GM21447 (cell line): Measurements from ENCODE around the gene PCDHGB1.
"Not testable (repeated sequence)": the region's sequence is repeated elsewhere in the genome, so short reads cannot be mapped to it uniquely, and the experiment has no call there.

Experiments
- ATAC-seq: cut with Tn5 transposase; IDR thresholded peaks from one replicate; pipeline ENCODE4 v1.9.1; 2021; ENCODE audit not compliant: unreplicated experiment

PCDHGB1 gene

DNA sequence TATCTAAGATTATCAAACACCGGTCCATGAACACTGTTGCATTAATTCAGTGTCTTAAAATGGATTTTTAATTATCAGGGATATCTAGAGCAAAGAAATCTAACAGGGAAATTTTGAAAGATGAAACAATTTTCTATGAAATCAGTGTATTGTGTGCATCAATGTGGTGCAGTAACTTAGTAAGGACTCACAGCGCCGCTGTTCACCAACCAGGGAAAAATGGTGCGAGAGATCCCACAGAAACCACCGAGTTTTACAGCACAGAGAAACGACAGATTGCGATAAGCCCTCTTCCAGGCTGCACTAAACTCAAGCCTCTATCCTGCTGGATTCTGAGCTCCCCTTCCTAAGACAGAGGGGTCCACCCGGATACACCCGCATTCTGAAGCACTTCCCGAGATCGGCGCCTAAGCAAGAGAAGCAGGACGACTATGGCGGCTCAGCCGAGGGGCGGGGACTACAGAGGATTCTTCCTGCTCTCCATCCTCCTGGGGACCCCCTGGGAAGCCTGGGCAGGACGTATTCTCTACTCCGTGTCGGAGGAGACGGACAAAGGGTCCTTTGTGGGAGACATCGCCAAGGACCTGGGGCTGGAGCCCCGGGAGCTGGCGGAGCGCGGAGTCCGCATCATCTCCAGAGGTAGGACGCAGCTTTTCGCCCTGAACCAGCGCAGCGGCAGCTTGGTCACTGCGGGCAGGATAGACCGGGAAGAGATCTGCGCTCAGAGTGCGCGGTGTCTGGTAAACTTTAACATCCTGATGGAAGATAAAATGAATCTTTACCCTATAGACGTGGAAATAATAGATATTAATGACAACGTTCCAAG is 32.8 kb downstream of the PCDHGB1 start, which contains the start of gene PCDHGA7:
Gene PCDHGA7, plus strand, starts transcription at position 274 of the 826 bp plus-strand sequence. Its CDS starts 158 bp downstream, at position 432.
- ATAC-seq, result no peak

DNA sequence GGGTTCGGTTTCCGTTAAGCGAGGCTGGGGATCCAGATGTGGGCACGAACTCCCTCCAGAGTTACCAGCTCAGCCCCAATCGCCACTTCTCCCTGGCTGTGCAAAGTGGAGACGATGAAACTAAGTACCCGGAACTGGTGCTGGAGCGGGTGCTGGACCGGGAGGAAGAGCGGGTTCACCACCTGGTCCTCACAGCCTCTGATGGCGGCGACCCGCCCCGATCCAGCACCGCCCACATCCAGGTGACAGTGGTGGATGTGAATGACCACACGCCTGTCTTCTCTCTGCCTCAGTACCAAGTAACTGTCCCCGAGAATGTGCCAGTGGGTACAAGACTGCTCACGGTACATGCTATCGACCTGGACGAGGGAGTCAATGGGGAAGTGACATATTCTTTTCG is 33.4 kb downstream of the PCDHGB1 start:
- no peak for ATAC-seq

DNA sequence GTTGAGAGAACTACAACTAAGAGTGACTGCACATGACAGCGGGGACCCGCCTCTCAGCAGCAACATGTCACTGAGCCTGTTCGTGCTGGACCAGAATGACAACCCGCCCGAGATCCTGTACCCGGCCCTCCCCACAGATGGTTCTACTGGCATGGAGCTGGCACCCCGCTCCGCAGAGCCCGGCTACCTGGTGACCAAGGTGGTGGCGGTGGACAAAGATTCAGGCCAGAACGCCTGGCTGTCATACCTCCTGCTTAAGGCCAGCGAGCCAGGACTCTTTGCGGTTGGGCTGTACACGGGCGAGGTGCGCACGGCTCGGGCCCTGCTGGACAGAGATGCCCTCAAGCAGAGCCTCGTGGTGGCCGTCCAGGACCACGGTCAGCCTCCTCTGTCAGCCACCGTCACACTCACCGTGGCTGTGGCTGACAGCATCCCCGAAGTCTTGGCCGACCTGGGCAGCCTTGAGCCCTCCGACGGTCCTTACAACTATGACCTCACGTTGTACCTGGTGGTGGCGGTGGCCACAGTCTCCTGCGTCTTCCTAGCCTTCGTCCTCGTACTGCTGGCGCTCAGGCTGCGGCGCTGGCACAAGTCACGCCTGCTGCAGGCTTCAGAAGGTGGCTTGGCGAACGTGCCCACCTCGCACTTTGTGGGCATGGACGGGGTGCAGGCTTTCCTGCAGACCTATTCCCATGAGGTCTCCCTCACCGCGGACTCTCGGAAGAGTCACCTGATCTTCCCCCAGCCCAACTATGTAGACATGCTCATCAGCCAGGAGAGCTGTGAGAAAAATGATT is 34.8 kb downstream of the PCDHGB1 start:
- no peak for ATAC-seq

DNA sequence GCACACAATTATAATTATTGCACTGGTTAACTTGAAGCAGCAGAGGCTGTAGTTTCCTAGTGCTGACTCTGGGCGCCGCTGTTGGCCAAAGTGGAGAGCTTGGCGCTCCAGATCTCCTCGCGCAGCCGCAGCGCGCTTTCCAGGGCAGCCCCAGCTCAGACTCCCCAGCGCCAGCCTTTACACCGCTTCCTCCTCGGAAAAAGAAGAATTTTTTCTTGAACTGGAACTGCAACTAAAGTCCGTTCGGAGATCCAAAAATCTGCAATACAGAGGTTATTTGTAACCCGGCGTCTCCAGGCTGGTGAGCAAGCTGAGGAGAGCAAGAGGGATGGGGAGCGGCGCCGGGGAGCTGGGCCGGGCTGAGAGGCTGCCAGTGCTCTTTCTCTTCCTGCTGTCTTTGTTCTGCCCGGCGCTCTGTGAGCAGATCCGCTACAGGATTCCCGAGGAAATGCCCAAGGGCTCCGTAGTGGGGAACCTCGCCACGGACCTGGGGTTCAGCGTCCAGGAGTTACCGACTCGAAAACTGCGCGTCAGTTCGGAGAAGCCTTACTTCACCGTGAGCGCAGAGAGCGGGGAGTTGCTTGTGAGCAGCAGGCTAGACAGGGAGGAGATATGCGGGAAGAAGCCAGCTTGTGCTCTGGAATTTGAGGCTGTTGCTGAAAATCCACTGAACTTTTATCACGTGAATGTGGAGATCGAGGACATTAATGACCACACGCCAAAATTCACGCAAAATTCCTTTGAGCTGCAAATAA is 37.8 kb downstream of the PCDHGB1 start, which contains the start of gene PCDHGB4:
Gene PCDHGB4, plus strand, starts transcription at position 142 of the 755 bp plus-strand sequence. Its CDS starts 187 bp downstream, at position 329.
- ATAC-seq, result not testable (repeated sequence)

DNA sequence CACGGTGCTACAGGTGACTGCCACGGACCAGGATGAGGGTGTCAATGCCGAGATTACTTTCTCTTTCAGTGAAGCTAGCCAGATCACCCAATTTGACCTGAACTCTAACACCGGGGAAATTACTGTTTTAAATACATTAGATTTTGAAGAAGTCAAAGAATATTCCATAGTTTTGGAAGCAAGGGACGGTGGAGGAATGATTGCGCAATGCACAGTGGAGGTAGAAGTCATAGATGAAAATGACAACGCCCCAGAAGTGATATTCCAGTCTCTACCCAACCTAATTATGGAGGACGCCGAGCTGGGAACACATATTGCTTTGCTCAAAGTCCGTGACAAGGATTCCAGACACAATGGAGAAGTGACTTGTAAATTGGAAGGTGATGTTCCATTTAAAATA is 38.8 kb downstream of the PCDHGB1 start:
- no peak for ATAC-seq

DNA sequence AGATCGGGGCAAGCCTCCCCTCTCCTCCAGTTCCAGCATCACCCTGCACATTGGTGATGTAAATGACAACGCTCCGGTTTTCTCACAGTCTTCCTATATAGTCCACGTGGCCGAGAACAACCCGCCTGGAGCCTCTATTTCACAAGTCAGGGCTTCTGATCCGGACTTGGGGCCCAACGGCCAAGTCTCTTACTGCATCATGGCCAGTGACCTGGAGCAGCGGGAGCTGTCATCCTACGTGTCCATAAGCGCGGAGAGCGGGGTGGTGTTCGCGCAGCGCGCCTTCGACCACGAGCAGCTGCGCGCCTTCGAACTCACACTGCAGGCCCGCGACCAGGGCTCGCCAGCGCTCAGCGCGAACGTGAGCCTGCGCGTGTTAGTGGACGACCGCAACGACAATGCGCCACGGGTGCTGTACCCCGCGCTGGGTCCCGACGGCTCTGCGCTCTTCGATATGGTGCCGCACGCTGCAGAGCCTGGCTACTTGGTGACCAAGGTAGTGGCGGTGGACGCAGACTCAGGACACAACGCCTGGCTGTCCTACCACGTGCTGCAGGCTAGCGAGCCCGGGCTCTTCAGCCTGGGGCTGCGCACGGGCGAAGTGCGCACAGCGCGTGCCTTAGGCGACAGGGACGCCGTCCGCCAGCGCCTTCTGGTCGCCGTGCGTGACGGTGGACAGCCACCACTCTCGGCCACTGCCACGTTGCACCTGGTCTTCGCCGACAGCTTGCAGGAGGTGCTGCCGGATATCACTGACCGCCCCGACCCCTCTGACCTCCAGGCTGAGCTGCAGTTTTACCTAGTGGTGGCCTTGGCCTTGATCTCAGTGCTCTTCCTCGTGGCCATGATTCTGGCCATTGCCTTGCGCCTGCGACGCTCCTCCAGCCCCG is 39.5 kb downstream of the PCDHGB1 start:
- no peak for ATAC-seq

DNA sequence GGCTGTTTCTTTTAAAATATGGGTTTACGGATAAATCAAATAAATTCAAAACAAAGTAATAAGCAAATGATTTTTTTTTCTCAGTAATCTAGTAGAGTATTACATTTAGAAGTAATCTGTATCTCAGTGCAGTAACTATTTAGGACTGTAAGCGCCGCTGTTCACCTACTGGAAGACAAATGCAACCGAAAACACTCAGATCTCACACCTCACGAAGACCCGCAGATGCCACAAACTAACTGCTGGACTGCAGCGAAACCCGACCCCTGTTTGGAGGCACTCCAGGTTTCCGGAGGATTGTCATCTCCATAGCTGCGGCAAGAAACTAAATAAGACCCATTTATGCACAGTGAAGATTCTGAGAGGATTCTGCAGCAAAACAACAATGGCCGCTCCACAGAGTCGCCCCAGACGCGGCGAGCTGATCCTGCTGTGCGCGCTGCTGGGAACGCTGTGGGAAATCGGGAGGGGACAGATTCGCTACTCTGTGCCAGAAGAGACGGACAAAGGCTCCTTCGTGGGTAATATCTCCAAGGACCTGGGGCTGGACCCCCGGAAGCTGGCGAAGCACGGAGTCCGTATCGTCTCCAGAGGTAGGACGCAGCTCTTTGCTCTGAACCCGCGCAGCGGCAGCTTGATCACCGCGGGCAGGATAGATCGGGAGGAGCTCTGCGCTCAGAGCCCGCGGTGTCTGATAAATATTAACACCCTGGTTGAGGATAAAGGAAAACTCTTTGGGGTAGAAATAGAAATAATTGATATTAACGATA is 42.7 kb downstream of the PCDHGB1 start, which contains the start of gene PCDHGA8:
Gene PCDHGA8, plus strand, starts transcription at position 205 of the 770 bp plus-strand sequence. Its CDS starts 181 bp downstream, at position 386.
- ATAC-seq, result no peak

DNA sequence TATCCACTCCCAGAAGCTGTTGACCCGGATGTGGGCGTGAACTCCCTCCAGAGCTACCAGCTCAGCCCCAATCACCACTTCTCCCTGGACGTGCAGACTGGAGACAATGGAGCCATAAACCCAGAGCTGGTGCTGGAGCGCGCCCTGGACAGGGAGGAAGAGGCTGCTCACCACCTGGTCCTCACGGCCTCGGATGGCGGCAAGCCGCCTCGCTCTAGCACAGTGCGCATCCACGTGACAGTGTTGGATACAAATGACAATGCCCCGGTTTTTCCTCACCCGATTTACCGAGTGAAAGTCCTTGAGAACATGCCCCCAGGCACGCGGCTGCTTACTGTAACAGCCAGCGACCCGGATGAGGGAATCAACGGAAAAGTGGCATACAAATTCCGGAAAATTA is 43.4 kb downstream of the PCDHGB1 start:
- ATAC-seq, result no peak

DNA sequence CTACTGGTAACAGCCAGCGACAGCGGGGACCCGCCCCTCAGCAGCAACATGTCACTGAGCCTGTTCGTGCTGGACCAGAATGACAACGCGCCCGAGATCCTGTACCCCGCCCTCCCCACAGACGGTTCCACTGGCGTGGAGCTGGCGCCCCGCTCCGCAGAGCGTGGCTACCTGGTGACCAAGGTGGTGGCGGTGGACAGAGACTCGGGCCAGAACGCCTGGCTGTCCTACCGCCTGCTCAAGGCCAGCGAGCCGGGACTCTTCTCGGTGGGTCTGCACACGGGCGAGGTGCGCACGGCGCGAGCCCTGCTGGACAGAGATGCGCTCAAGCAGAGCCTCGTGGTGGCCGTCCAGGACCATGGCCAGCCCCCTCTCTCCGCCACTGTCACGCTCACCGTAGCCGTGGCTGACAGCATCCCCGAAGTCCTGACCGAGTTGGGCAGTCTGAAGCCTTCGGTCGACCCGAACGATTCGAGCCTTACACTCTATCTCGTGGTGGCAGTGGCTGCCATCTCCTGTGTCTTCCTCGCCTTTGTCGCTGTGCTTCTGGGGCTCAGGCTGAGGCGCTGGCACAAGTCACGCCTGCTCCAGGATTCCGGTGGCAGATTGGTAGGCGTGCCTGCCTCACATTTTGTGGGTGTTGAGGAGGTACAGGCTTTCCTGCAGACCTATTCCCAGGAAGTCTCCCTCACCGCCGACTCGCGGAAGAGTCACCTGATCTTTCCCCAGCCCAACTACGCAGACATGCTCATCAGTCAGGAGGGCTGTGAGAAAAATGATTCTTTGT is 44.7 kb downstream of the PCDHGB1 start:
- ATAC-seq, result not testable (repeated sequence)

DNA sequence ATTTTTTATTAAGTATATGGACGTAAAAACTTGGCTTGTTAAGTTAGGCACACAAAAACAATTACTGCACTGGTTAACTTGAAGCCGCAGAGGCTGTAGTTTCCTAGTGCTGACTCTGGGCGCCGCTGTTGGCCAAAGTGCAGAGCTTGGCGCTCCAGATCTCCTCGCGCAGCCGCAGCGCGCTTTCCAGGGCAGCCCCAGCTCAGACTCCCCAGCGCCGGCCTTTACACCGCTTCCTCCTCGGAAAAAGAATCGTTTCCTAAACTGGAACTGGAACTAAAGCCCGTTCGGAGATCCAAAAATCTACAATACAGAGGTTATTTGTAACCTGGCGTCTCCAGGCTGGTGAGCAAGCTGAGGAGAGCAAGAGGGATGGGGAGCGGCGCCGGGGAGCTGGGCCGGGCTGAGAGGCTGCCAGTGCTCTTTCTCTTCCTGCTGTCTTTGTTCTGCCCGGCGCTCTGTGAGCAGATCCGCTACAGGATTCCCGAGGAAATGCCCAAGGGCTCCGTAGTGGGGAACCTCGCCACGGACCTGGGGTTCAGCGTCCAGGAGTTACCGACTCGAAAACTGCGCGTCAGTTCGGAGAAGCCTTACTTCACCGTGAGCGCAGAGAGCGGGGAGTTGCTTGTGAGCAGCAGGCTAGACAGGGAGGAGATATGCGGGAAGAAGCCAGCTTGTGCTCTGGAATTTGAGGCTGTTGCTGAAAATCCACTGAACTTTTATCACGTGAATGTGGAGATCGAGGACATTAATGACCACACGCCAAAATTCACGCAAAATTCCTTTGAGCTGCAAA is 48.1 kb downstream of the PCDHGB1 start, which contains the start of gene PCDHGB5:
Gene PCDHGB5, plus strand, starts transcription at position 192 of the 796 bp plus-strand sequence. Its CDS starts 181 bp downstream, at position 373.
- ATAC-seq, result peak; percentile 73

DNA sequence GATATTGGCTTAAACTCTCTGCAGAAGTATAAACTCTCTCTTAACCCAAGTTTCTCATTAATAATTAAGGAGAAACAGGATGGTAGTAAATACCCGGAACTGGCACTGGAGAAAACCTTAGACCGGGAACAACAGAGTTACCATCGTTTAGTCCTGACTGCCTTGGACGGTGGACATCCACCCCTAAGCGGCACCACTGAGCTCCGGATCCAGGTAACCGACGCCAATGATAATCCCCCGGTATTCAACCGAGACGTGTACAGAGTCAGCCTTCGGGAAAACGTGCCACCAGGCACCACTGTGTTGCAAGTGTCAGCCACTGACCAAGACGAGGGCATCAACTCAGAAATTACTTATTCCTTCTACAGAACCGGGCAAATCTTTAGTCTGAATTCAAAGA is 48.7 kb downstream of the PCDHGB1 start:
- no peak for ATAC-seq

DNA sequence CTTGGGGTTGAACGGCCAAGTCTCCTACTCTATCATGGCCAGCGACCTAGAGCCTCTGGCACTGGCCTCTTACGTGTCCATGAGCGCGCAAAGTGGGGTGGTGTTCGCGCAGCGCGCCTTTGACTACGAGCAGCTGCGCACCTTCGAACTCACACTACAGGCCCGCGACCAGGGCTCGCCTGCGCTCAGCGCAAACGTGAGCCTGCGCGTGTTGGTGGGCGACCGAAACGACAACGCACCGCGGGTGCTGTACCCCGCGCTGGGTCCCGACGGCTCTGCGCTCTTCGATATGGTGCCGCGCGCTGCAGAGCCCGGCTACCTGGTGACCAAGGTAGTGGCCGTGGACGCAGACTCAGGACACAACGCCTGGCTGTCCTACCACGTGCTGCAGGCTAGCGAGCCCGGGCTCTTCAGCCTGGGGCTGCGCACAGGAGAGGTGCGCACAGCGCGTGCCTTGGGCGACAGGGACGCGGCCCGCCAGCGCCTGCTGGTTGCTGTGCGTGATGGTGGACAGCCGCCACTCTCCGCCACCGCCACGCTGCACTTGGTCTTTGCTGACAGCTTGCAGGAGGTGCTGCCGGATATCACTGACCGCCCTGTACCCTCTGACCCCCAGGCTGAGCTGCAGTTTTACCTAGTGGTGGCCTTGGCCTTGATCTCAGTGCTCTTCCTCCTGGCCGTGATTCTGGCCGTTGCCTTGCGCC is 49.8 kb downstream of the PCDHGB1 start:
- ATAC-seq, result no peak
